Activated CD4-positive, alpha-beta T cell treated with anti-CD3 and anti-CD28 coated beads, Interleukin-2, amount 10 ng/mL, durations not matched to agents 7 days and 5 days (primary cell): ENCODE data around the gene CT45A10. TPM values are rescaled to one million over a fixed set of nuclear protein-coding genes. Genes with fewer than 3 reads are reported as not detected.
"Not testable (repeated sequence)": the region's sequence is repeated elsewhere in the genome, so short reads cannot be mapped to it uniquely, and the experiment has no call there.

ENCODE experiments used
- CTCF ChIA-PET: fragments of 350-600 bp; sonication (Branson Sonifier 250); formaldehyde crosslinking; loops from one replicate; lab custom pipeline; 2021; ENCODE audit warnings: antibody characterized with exemption; lab: Charles Lee
- POLR2A ChIA-PET: fragments of 350-600 bp; sonication (Branson Sonifier 250); formaldehyde crosslinking; loops from one replicate; lab custom pipeline; 2021; ENCODE audit warnings: antibody characterized with exemption; lab: Charles Lee
- DNase-seq: peaks from one replicate; pipeline ENCODE4 v3.0.0-alpha.2; 2020
- H3K27ac Mint-ChIP-seq: one replicate; pipeline ENCODE4 v1.8.0; 2021; ENCODE audit warnings: mild to moderate bottlenecking, moderate library complexity, mixed read lengths
- H3K27me3 Mint-ChIP-seq: one replicate; pipeline ENCODE4 v1.8.0; 2021; ENCODE audit warnings: mixed read lengths
- H3K36me3 Mint-ChIP-seq: one replicate; pipeline ENCODE4 v1.8.0; 2021; ENCODE audit warnings: low read depth, mixed read lengths
- H3K4me1 Mint-ChIP-seq: one replicate; pipeline ENCODE4 v1.8.0; 2021; ENCODE audit warnings: mixed read lengths
- H3K4me3 Mint-ChIP-seq: one replicate; pipeline ENCODE4 v1.8.0; 2021; ENCODE audit warnings: mild to moderate bottlenecking, moderate library complexity, mixed read lengths
- H3K9me3 Mint-ChIP-seq: one replicate; pipeline ENCODE4 v1.8.0; 2021; ENCODE audit warnings: mixed read lengths
- total RNA-seq, 2 experiments: library from RNA; stranded (reverse); gene quantifications; one replicate each; pipeline ENCODE4 v1.2.3, GENCODE V29; 2021

The CT45A10 gene
- not detected for total RNA-seq

- no peak within 1 kb of the TSS for H3K4me3 Mint-ChIP-seq
- no peaks in the 10 kb centered on the region for H3K4me1 Mint-ChIP-seq
- H3K27me3 Mint-ChIP-seq = no peaks in the 10 kb centered on the region
- H3K27ac Mint-ChIP-seq = no peak within 1 kb of the TSS
- CTCF ChIA-PET = no interaction called here
- no peak for DNase-seq
- H3K36me3 Mint-ChIP-seq = no peaks in the 10 kb centered on the region
- no peaks in the 10 kb centered on the region for H3K9me3 Mint-ChIP-seq
- POLR2A ChIA-PET = no interaction called here
These were observed at the start of gene CT45A10, which contains the start of gene SAGE1 for GRCh38 chrX:135893294-135893817. TSS of gene CT45A10 (minus strand) at chrX:135893444. CDS start at chrX:135885344, 8,100 bp downstream. TSS of gene SAGE1 (plus strand) at chrX:135893716. CDS start at chrX:135896243, 2,527 bp downstream.

GRCh38 chrX:135931644-135932487 is 38.6 kb upstream of the CT45A10 start:
- H3K27me3 Mint-ChIP-seq = no peaks in the 10 kb centered on the region
- H3K27ac Mint-ChIP-seq = no peak overlapping the region
- peak; percentile 32 for DNase-seq
- POLR2A ChIA-PET = no interaction called here
- H3K9me3 Mint-ChIP-seq = no peaks in the 10 kb centered on the region
- CTCF ChIA-PET = interaction anchor here (1.0 kb wide), 1 partner anchor 11 kb away, joined by 3 read pairs; no protein-coding TSS in a partner anchor
- no peaks in the 10 kb centered on the region for H3K36me3 Mint-ChIP-seq
- no peak overlapping the region for H3K4me3 Mint-ChIP-seq
- no peaks in the 10 kb centered on the region for H3K4me1 Mint-ChIP-seq

- POLR2A ChIA-PET = no interaction called here
- no peaks in the 10 kb centered on the region for H3K27me3 Mint-ChIP-seq
- no peak overlapping the region for H3K4me3 Mint-ChIP-seq
- H3K27ac Mint-ChIP-seq = no peak overlapping the region
- no peaks in the 10 kb centered on the region for H3K9me3 Mint-ChIP-seq
- no peaks in the 10 kb centered on the region for H3K4me1 Mint-ChIP-seq
- CTCF ChIA-PET = no interaction called here
- no peaks in the 10 kb centered on the region for H3K36me3 Mint-ChIP-seq
- DNase-seq = no peak
These were observed 34.7 kb upstream of the CT45A10 start for GRCh38 chrX:135927897-135928296.

GRCh38 chrX:135923353-135923752 is 30.1 kb upstream of the CT45A10 start:
- no peaks in the 10 kb centered on the region for H3K36me3 Mint-ChIP-seq
- H3K27ac Mint-ChIP-seq = no peak overlapping the region
- no peaks in the 10 kb centered on the region for H3K27me3 Mint-ChIP-seq
- no peaks in the 10 kb centered on the region for H3K4me1 Mint-ChIP-seq
- H3K9me3 Mint-ChIP-seq = no peaks in the 10 kb centered on the region
- POLR2A ChIA-PET = no interaction called here
- DNase-seq = no peak
- CTCF ChIA-PET = no interaction called here
- H3K4me3 Mint-ChIP-seq = no peak overlapping the region

GRCh38 chrX:135920516-135920915 is 27.3 kb upstream of the CT45A10 start:
- H3K27ac Mint-ChIP-seq, DNase-seq, H3K36me3 Mint-ChIP-seq, H3K4me1 Mint-ChIP-seq, H3K9me3 Mint-ChIP-seq, POLR2A ChIA-PET, H3K4me3 Mint-ChIP-seq, H3K27me3 Mint-ChIP-seq: not testable (repeated sequence)
- CTCF ChIA-PET = interaction anchor here (0.6 kb wide), 1 partner anchor 162 kb away, joined by 3 read pairs; no protein-coding TSS in a partner anchor

- POLR2A ChIA-PET = no interaction called here
- no peaks in the 10 kb centered on the region for H3K4me1 Mint-ChIP-seq
- CTCF ChIA-PET = no interaction called here
- H3K4me3 Mint-ChIP-seq = no peak overlapping the region
- peaks cover 5% of the 10 kb centered on the region for H3K27me3 Mint-ChIP-seq
- H3K27ac Mint-ChIP-seq = no peak overlapping the region
- no peaks in the 10 kb centered on the region for H3K36me3 Mint-ChIP-seq
- DNase-seq = no peak
- no peaks in the 10 kb centered on the region for H3K9me3 Mint-ChIP-seq
These were observed 21.2 kb upstream of the CT45A10 start for GRCh38 chrX:135914404-135914803.

GRCh38 chrX:135910251-135910650 is 17.0 kb upstream of the CT45A10 start:
- POLR2A ChIA-PET = no interaction called here
- CTCF ChIA-PET = no interaction called here
- peaks cover 5% of the 10 kb centered on the region for H3K27me3 Mint-ChIP-seq

GRCh38 chrX:135892781-135893180 is 463 bp downstream of the CT45A10 start:
- H3K27me3 Mint-ChIP-seq = no peaks in the 10 kb centered on the region
- H3K4me3 Mint-ChIP-seq = no peak overlapping the region
- ChIA-PET POLR2A (no interaction called here), CTCF (no interaction called here)
- H3K27ac Mint-ChIP-seq = no peak overlapping the region
- no peaks in the 10 kb centered on the region for H3K4me1 Mint-ChIP-seq
- no peak for DNase-seq
- no peaks in the 10 kb centered on the region for H3K36me3 Mint-ChIP-seq
- no peaks in the 10 kb centered on the region for H3K9me3 Mint-ChIP-seq

More at GRCh38 chrX:135910251-135910650, 17.0 kb upstream of the CT45A10 start:
- Mint-ChIP-seq H3K9me3 (no peaks in the 10 kb centered on the region), H3K4me3 (no peak overlapping the region), H3K4me1 (no peaks in the 10 kb centered on the region), H3K36me3 (no peaks in the 10 kb centered on the region), H3K27ac (no peak overlapping the region)
- DNase-seq = no peak

- H3K36me3 Mint-ChIP-seq = no peaks in the 10 kb centered on the region
- POLR2A ChIA-PET = no interaction called here
- CTCF ChIA-PET = interaction anchor here (0.6 kb wide), 1 partner anchor 1622 kb away, joined by 3 read pairs; no protein-coding TSS in a partner anchor
- no peak overlapping the region for H3K4me3 Mint-ChIP-seq
- H3K27me3 Mint-ChIP-seq = no peaks in the 10 kb centered on the region
- no peak for DNase-seq
- no peaks in the 10 kb centered on the region for H3K4me1 Mint-ChIP-seq
- H3K27ac Mint-ChIP-seq = no peak overlapping the region
- H3K9me3 Mint-ChIP-seq = no peaks in the 10 kb centered on the region
These were observed 3.1 kb downstream of the CT45A10 start for GRCh38 chrX:135890087-135890585.

- peak; percentile 37 for DNase-seq
- H3K27me3 Mint-ChIP-seq, CTCF ChIA-PET: not testable (repeated sequence)
These were observed 4.3 kb downstream of the CT45A10 start for GRCh38 chrX:135888976-135889375.

GRCh38 chrX:135888230-135888629 is 5.0 kb downstream of the CT45A10 start:
- H3K4me3 Mint-ChIP-seq, H3K9me3 Mint-ChIP-seq, DNase-seq, CTCF ChIA-PET, H3K36me3 Mint-ChIP-seq, H3K4me1 Mint-ChIP-seq, POLR2A ChIA-PET, H3K27me3 Mint-ChIP-seq, H3K27ac Mint-ChIP-seq: not testable (repeated sequence)

More at GRCh38 chrX:135888976-135889375, 4.3 kb downstream of the CT45A10 start:
- H3K27ac Mint-ChIP-seq, H3K4me3 Mint-ChIP-seq, H3K36me3 Mint-ChIP-seq, H3K4me1 Mint-ChIP-seq, H3K9me3 Mint-ChIP-seq, POLR2A ChIA-PET: not testable (repeated sequence)

- H3K4me3 Mint-ChIP-seq, H3K27me3 Mint-ChIP-seq, H3K9me3 Mint-ChIP-seq, POLR2A ChIA-PET, H3K27ac Mint-ChIP-seq, H3K4me1 Mint-ChIP-seq, DNase-seq, H3K36me3 Mint-ChIP-seq, CTCF ChIA-PET: not testable (repeated sequence)
These were observed 10.5 kb downstream of the CT45A10 start for GRCh38 chrX:135882741-135883140.

- POLR2A ChIA-PET, DNase-seq, H3K36me3 Mint-ChIP-seq, H3K9me3 Mint-ChIP-seq, CTCF ChIA-PET, H3K4me1 Mint-ChIP-seq, H3K27ac Mint-ChIP-seq, H3K4me3 Mint-ChIP-seq, H3K27me3 Mint-ChIP-seq: not testable (repeated sequence)
These were observed 21.5 kb downstream of the CT45A10 start, which contains the start of gene CT45A9 for GRCh38 chrX:135871712-135872111. TSS of gene CT45A9 (minus strand) at chrX:135871812. CDS start at chrX:135868061, 3,751 bp downstream.
